GM21447 (cell line): ENCODE measurements around the gene AK1.

ENCODE experiments used
- ATAC-seq: cut with Tn5 transposase; IDR thresholded peaks from one replicate; pipeline ENCODE4 v1.9.1; 2021; ENCODE audit not compliant: unreplicated experiment

AK1 gene

GRCh38 chr9:127869310-127870152, 7.9 kb downstream of the AK1 start:
- no peak for ATAC-seq

GRCh38 chr9:127868278-127868902, 9.1 kb downstream of the AK1 start:
- no peak for ATAC-seq

- ATAC-seq: no peak
Measured at GRCh38 chr9:127867356-127868277, 9.9 kb downstream of the AK1 start.

GRCh38 chr9:127866535-127866934, 10.9 kb downstream of the AK1 start:
- ATAC-seq: no peak

GRCh38 chr9:127865645-127866464, 11.6 kb downstream of the AK1 start:
- ATAC-seq: no peak

- no peak for ATAC-seq
Measured at GRCh38 chr9:127863191-127863621, 14.3 kb downstream of the AK1 start.

- ATAC-seq: no peak
Measured at GRCh38 chr9:127862075-127863011, 15.1 kb downstream of the AK1 start.

- ATAC-seq: no peak
Measured at GRCh38 chr9:127860779-127861178, 16.7 kb downstream of the AK1 start.

- no peak for ATAC-seq
Measured at GRCh38 chr9:127860260-127860659, 17.2 kb downstream of the AK1 start.

- no peak for ATAC-seq
Measured at GRCh38 chr9:127858041-127858512, 19.4 kb downstream of the AK1 start.

GRCh38 chr9:127857278-127857677, 20.2 kb downstream of the AK1 start:
- ATAC-seq: no peak

- ATAC-seq: no peak
Measured at GRCh38 chr9:127856729-127857116, 20.8 kb downstream of the AK1 start.

GRCh38 chr9:127856094-127856728, 21.3 kb downstream of the AK1 start:
- no peak for ATAC-seq

GRCh38 chr9:127855522-127855921, 22.0 kb downstream of the AK1 start:
- no peak for ATAC-seq

GRCh38 chr9:127854960-127855359, 22.5 kb downstream of the AK1 start:
- no peak for ATAC-seq

- no peak for ATAC-seq
Measured at GRCh38 chr9:127854184-127854806, 23.2 kb downstream of the AK1 start, which contains the start of gene ENG. TSS of gene ENG (minus strand) at chr9:127854658. CDS start at chr9:127854355, 303 bp downstream.

GRCh38 chr9:127853312-127854183, 23.9 kb downstream of the AK1 start:
- no peak for ATAC-seq
